Hepatocyte (in vitro differentiated cells): ENCODE measurements around the gene ZNF644. TPM values are rescaled to one million over a fixed set of nuclear protein-coding genes. Genes with fewer than 3 reads are reported as not detected.
"Not testable (repeated sequence)": the region's sequence is repeated elsewhere in the genome, so short reads cannot be mapped to it uniquely, and the experiment has no call there.

Experiments used
- DNase-seq: peaks from one replicate; pipeline ENCODE4 v3.0.0-alpha.2; 2016; ENCODE audit warnings: low spot score
- H2AFZ ChIP-seq: fragments of 200-600 bp; sonication (generic); 2 replicates; pipeline ENCODE4 v1.6.0; 2016; ENCODE audit warnings: antibody characterized with exemption, mild to moderate bottlenecking
- H3K27ac ChIP-seq: fragments of 200-600 bp; sonication (generic); 2 replicates; pipeline ENCODE4 v1.5.1; 2016; ENCODE audit warnings: mild to moderate bottlenecking
- H3K27me3 ChIP-seq: fragments of 200-600 bp; sonication (generic); 2 replicates; pipeline ENCODE4 v1.6.1; 2016
- H3K36me3 ChIP-seq: fragments of 200-600 bp; sonication (generic); replicated peaks from 2 replicates; pipeline ENCODE4 v1.5.1; 2016; ENCODE audit warnings: low read depth; ENCODE audit not compliant: insufficient read depth
- H3K4me1 ChIP-seq: fragments of 200-600 bp; sonication (generic); 2 replicates; pipeline ENCODE4 v1.5.1; 2016; ENCODE audit warnings: mild to moderate bottlenecking, moderate library complexity; ENCODE audit not compliant: insufficient read depth
- H3K4me2 ChIP-seq: fragments of 200-600 bp; sonication (generic); 2 replicates; pipeline ENCODE4 v1.6.0; 2016
- H3K4me3 ChIP-seq: fragments of 200-600 bp; sonication (generic); 2 replicates; pipeline ENCODE4 v1.5.1; 2016; ENCODE audit warnings: mild to moderate bottlenecking
- H3K79me2 ChIP-seq: fragments of 200-600 bp; sonication (generic); 2 replicates; pipeline ENCODE4 v1.6.0; 2017; ENCODE audit warnings: mild to moderate bottlenecking
- H3K9me2 ChIP-seq: fragments of 200-600 bp; sonication (generic); replicated peaks from 2 replicates; pipeline ENCODE4 v1.6.0; 2017; ENCODE audit warnings: mild to moderate bottlenecking; ENCODE audit not compliant: insufficient read depth
- H3K9me3 ChIP-seq: fragments of 200-600 bp; sonication (generic); 2 replicates; pipeline ENCODE4 v1.5.1; 2016; ENCODE audit warnings: low read depth, mild to moderate bottlenecking
- H4K20me1 ChIP-seq: fragments of 200-600 bp; sonication (generic); 2 replicates; pipeline ENCODE4 v1.6.0; 2016; ENCODE audit warnings: mild to moderate bottlenecking; ENCODE audit not compliant: insufficient read depth, poor library complexity, severe bottlenecking
- CTCF ChIP-seq: fragments of 200-600 bp; sonication (generic); IDR thresholded peaks from 2 replicates; pipeline ENCODE4 v1.5.1; 2016; ENCODE audit warnings: antibody characterized with exemption, mild to moderate bottlenecking; ENCODE audit not compliant: poor library complexity
- EZH2 ChIP-seq: fragments of 200-600 bp; sonication (generic); IDR thresholded peaks from 2 replicates; pipeline ENCODE4 v1.6.1; 2016; ENCODE audit warnings: antibody characterized with exemption, mild to moderate bottlenecking, borderline replicate concordance
- EZH2phosphoT487 ChIP-seq: fragments of 200-600 bp; sonication (generic); IDR thresholded peaks from one replicate; pipeline ENCODE4 v1.6.1; 2018; ENCODE audit warnings: antibody characterized with exemption, mild to moderate bottlenecking, low read depth, moderate library complexity; ENCODE audit not compliant: unreplicated experiment, severe bottlenecking
- WGBS: methylation state at CpG from one replicate; pipeline ENCODE4 v1.1.6; 2016; ENCODE audit warnings: low lambda C conversion rate; ENCODE audit errors: missing lambda C conversion rate; 5-methylcytosine and 5-hydroxymethylcytosine counted together
- polyA plus RNA-seq: library from polyadenylated mRNA; unstranded; fragments of >200 nt; fragmentation: Nextera tagmentation; extraction: Ambion mirVana; gene quantifications from 2 replicates; pipeline ENCODE4 v1.2.1, GENCODE V29; 2016
- total RNA-seq: library from RNA; depleted of rRNA; stranded (reverse); fragments of >200 nt; gene quantifications from 2 replicates; pipeline ENCODE4 v1.2.3, GENCODE V29; 2014

Gene ZNF644
- total and polyA plus RNA-seq, 2 experiments from 2014 or later = 39.8 to 78.7 TPM

GRCh38 chr1:91045284-91045683, 23.4 kb upstream of the ZNF644 start:
- WGBS = 91% methylated on average over 1 of the region's 1 CpG
- H2AFZ ChIP-seq = no peak overlapping the region
- H3K4me3 ChIP-seq = no peak overlapping the region
- no peaks in the 10 kb centered on the region for H3K9me3 ChIP-seq
- H3K36me3 ChIP-seq = no peaks in the 10 kb centered on the region
- H4K20me1 ChIP-seq = no peaks in the 10 kb centered on the region
- H3K27me3 ChIP-seq = no peaks in the 10 kb centered on the region
- H3K79me2 ChIP-seq = no peaks in the 10 kb centered on the region
- no peak for TF ChIP-seq CTCF
- no peak for TF ChIP-seq EZH2phosphoT487
- TF ChIP-seq EZH2 = no peak
- no peaks in the 10 kb centered on the region for H3K9me2 ChIP-seq
- H3K4me1 ChIP-seq = no peaks in the 10 kb centered on the region
- H3K4me2 ChIP-seq = no peak overlapping the region
- DNase-seq = no peak
- no peak overlapping the region for H3K27ac ChIP-seq

GRCh38 chr1:91044776-91045175, 22.9 kb upstream of the ZNF644 start:
- not testable (repeated sequence) for H3K79me2 ChIP-seq, H3K4me1 ChIP-seq, DNase-seq, H3K4me3 ChIP-seq, H3K9me3 ChIP-seq, H2AFZ ChIP-seq, H3K36me3 ChIP-seq, H4K20me1 ChIP-seq, H3K27me3 ChIP-seq, H3K4me2 ChIP-seq, H3K9me2 ChIP-seq, H3K27ac ChIP-seq
- 83% methylated on average over 2 of the region's 2 CpGs for WGBS

GRCh38 chr1:91042372-91042771, 20.5 kb upstream of the ZNF644 start:
- not testable (repeated sequence) for H3K27me3 ChIP-seq, H4K20me1 ChIP-seq, H3K4me2 ChIP-seq, H3K9me3 ChIP-seq, H3K27ac ChIP-seq, H3K4me1 ChIP-seq, H3K79me2 ChIP-seq, H2AFZ ChIP-seq, DNase-seq, H3K4me3 ChIP-seq, H3K36me3 ChIP-seq, H3K9me2 ChIP-seq
- WGBS = 64% methylated on average over 2 of the region's 2 CpGs

GRCh38 chr1:91038582-91038981, 16.7 kb upstream of the ZNF644 start:
- Histone ChIP-seq H4K20me1 (no peaks in the 10 kb centered on the region), H3K9me3 (no peaks in the 10 kb centered on the region), H3K27ac (peak overlapping the region; percentile 23), H2AFZ (no peak overlapping the region), H3K36me3 (no peaks in the 10 kb centered on the region), H3K4me2 (no peak overlapping the region), H3K79me2 (no peaks in the 10 kb centered on the region), H3K4me1 (no peaks in the 10 kb centered on the region), H3K9me2 (no peaks in the 10 kb centered on the region), H3K4me3 (no peak overlapping the region), H3K27me3 (no peaks in the 10 kb centered on the region)
- DNase-seq = no peak
- no peak for TF ChIP-seq EZH2
- no peak for TF ChIP-seq CTCF
- TF ChIP-seq EZH2phosphoT487 = no peak
- WGBS = 91% methylated on average over 5 of the region's 5 CpGs
